Fibroblast of lung (primary cell): ENCODE results near the gene SIK2.

Experiments used
- CTCF ChIP-seq, 2 donors: IDR thresholded peaks in 1 of 2; conservative IDR thresholded peaks in 1 of 2; 1 replicate in 1 of 2; 2 replicates in 1 of 2; pipeline ENCODE4 v1.5.1; 2011 to 2012; ENCODE audit warnings: low read length in 2 of 2, control low read depth in 1 of 2, inconsistent platforms in 1 of 2, low read depth in 1 of 2, mild to moderate bottlenecking in 1 of 2
- EZH2 ChIP-seq: IDR thresholded peaks from 2 replicates; pipeline ENCODE4 v1.5.1; 2012; ENCODE audit warnings: low read length, control low read depth, mild to moderate bottlenecking; ENCODE audit errors: missing control alignments

DNA sequence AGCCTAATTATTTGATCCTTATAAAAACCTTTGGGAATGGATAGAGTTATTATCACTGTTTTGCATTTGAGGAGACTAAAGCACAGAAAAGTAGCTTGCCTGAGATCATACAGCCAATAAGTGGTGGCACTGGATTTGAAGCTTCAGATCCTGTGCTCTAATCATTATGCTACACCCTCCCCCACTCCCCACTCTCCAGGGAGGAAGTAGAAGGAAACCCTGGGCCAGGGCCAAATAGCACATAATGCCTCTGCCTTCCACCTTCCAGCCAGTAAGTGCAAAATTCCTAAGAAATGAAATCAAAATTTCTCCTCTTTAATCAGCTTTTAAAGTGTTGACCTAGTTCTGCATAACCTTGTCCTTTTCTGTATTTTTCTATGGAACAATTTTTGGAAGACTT lies 61.6 kb downstream of the SIK2 start:
- TF ChIP-seq EZH2 = no peak
- TF ChIP-seq CTCF (conservative IDR thresholded peaks at IDR 0.05 in 1 of 2, IDR thresholded peaks at IDR 0.05 in 1 of 2; ENCODE audit: low read depth in 1 of 2, low read length in 2 of 2) = no peak
